Activated T-helper 1 cell treated with anti-CD3 and anti-CD28 coated beads, Interleukin-12 subunit alpha, Interleukin-12 subunit beta, Interleukin-2, Interleukin-4 antibody, amounts not matched to agents 30 ng/mL and 10 ng/mL and 1 ng/mL, durations not matched to agents 14 hours and 24 hours and 36 hours (primary cell): ENCODE data around the gene AJM1. TPM values are rescaled to one million over a fixed set of nuclear protein-coding genes. Genes with fewer than 3 reads are reported as not detected.
A peak's percentile ranks its signal among the peaks of the same experiment; 100 is the strongest.

Experiments used
- DNase-seq: peaks from one replicate; pipeline ENCODE4 v3.0.0; 2021; ENCODE audit warnings: low spot score
- H3K27ac Mint-ChIP-seq: one replicate; pipeline ENCODE4 v1.8.0; 2021; ENCODE audit warnings: mild to moderate bottlenecking, mixed read lengths
- H3K27me3 Mint-ChIP-seq: one replicate; pipeline ENCODE4 v1.8.0; 2022; ENCODE audit warnings: mild to moderate bottlenecking, moderate library complexity, mixed read lengths; ENCODE audit not compliant: insufficient read depth
- H3K36me3 Mint-ChIP-seq: one replicate; pipeline ENCODE4 v1.8.0; 2021; ENCODE audit warnings: low read depth, mixed read lengths
- H3K4me1 Mint-ChIP-seq: one replicate; pipeline ENCODE4 v1.8.0; 2021; ENCODE audit warnings: low read depth, mixed read lengths
- H3K4me3 Mint-ChIP-seq: one replicate; pipeline ENCODE4 v1.8.0; 2021; ENCODE audit warnings: mild to moderate bottlenecking, moderate library complexity, mixed read lengths
- H3K9me3 Mint-ChIP-seq: one replicate; pipeline ENCODE4 v1.8.0; 2021; ENCODE audit warnings: mixed read lengths
- intact Hi-C: fragments of 100-400 bp; cut with micrococcal nuclease; formaldehyde crosslinking; loops from one replicate; pipeline ENCODE4 v1.15.1; 2024
- total RNA-seq: library from RNA; stranded (reverse); gene quantifications from 2 replicates; pipeline ENCODE4 v1.2.3, GENCODE V29; 2022

Gene AJM1
- total RNA-seq, 1 donor from 2014 or later = 5.8 TPM

GRCh38 chr9:136847088-136847825 is 5.0 kb downstream of the AJM1 start:
- H3K27ac Mint-ChIP-seq = peak overlapping the region; percentile 90
- peaks cover 6% of the 10 kb centered on the region for H3K36me3 Mint-ChIP-seq
- peak overlapping the region; percentile 94 for H3K4me3 Mint-ChIP-seq
- H3K9me3 Mint-ChIP-seq = no peaks in the 10 kb centered on the region
- no peaks in the 10 kb centered on the region for H3K4me1 Mint-ChIP-seq
- intact Hi-C loops = loop anchor here (1.0 to 5.0 kb wide), 3 partner anchors 56 to 200 kb away; partner anchors contain the start of genes NPDC1 and TMEM141
- peaks cover 6% of the 10 kb centered on the region for H3K27me3 Mint-ChIP-seq
- DNase-seq = no peak

DNA sequence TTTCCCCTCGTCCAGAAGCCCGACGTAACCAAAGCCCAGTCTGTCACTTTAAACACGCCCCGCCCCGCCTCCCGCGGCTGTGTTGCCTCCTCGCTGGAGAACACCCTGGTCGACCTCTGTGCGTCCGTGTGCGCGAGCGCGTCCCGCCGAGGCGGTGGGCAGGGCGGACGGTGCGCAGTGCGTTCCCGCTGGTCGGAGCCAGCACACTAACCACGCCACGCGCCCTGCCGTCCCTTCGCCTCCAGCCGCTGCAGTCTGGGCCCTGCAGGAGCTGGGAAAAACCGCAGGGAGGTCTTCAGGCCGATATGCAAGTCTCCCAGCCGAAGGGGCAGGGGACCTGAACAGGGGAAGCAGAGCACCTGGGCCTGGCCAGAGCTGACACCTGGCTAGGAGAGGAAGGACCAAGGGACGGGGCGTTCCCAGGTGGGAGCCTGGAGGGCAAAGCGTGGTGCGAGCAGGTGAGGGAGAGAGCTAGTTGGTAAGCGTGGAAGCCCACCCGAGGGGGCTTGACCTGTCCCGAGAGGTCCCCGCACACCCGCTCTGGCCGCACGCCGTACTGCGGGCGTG is 5.6 kb downstream of the AJM1 start:
- intact Hi-C loops = loop anchor here (1.0 to 5.0 kb wide), 5 partner anchors 57 to 375 kb away; partner anchors contain the start of genes NPDC1, RNF208, SEC16A and TMEM141
- Mint-ChIP-seq H3K4me1 (no peaks in the 10 kb centered on the region), H3K36me3 (peaks cover 7% of the 10 kb centered on the region), H3K27ac (peak overlapping the region; percentile 90), H3K9me3 (no peaks in the 10 kb centered on the region), H3K27me3 (peaks cover 6% of the 10 kb centered on the region), H3K4me3 (peak overlapping the region; percentile 94)
- peak; percentile 81 for DNase-seq

- peaks cover 6% of the 10 kb centered on the region for H3K27me3 Mint-ChIP-seq
- DNase-seq = peak; percentile 29
- H3K4me1 Mint-ChIP-seq = no peaks in the 10 kb centered on the region
- H3K9me3 Mint-ChIP-seq = no peaks in the 10 kb centered on the region
- peaks cover 7% of the 10 kb centered on the region for H3K36me3 Mint-ChIP-seq
- H3K4me3 Mint-ChIP-seq = peak overlapping the region; percentile 94
- peak overlapping the region; percentile 88 for H3K27ac Mint-ChIP-seq
- intact Hi-C loops = loop anchor here (1.0 to 5.0 kb wide), 10 partner anchors 18 to 374 kb away; partner anchors contain the start of genes EDF1, NPDC1, RABL6 and RNF208
These were observed 6.2 kb downstream of the AJM1 start for GRCh38 chr9:136848393-136849037.

- Mint-ChIP-seq H3K27me3 (peaks cover 6% of the 10 kb centered on the region), H3K9me3 (no peaks in the 10 kb centered on the region), H3K4me1 (no peaks in the 10 kb centered on the region), H3K4me3 (peak within 1 kb of the TSS; percentile 94), H3K27ac (peak within 1 kb of the TSS; percentile 89), H3K36me3 (peaks cover 7% of the 10 kb centered on the region)
- intact Hi-C loops = loop anchor here (1.0 to 5.0 kb wide), 10 partner anchors 17 to 374 kb away; partner anchors contain the start of genes EDF1, NPDC1, RABL6 and RNF208
- peak; percentile 97 for DNase-seq
These were observed 7.0 kb downstream of the AJM1 start, which contains the start of gene PHPT1 for GRCh38 chr9:136849038-136849959. Gene PHPT1, plus strand, starts transcription at chr9:136849409. Its CDS starts 22 bp downstream, at chr9:136849431.

DNA sequence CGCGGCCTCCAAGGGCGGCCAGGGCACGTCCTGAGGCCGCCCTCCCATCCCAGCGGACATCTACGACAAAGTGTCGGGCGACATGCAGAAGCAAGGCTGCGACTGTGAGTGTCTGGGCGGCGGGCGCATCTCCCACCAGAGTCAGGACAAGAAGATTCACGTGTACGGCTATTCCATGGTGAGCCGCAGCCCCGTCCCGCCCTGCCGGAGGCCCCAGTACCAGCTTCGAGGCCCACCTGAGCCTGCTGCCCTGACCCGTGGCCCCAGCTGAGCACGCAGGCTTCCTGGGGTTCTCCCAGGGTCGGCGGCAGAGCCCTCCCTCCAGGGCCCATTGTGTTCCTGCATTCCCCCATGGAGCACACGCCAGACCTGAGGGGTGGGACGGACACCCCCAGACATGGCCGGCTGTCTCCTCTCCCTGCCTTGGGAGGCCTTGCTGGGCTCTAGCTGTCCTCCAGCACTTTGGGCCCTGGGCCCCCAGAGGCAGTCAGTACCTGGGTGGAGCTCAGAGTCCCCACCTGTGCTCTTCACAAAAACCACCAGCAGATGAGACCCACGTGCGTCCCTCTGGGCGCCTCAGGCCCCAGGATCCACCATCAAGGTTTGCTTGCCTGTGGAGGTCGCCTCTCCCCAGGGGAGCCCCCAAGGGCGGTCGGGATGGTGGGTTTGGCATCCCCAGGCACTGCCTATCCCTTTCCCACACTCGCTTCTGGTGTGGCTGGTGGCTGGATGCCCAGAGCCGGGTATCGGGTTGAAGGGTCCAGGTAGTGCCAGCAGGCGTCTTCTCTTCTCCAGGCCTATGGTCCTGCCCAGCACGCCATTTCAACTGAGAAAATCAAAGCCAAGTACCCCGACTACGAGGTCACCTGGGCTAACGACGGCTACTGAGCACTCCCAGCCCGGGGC is 7.9 kb downstream of the AJM1 start:
- Mint-ChIP-seq H3K27ac (peak overlapping the region; percentile 86), H3K4me1 (no peaks in the 10 kb centered on the region), H3K36me3 (peaks cover 7% of the 10 kb centered on the region), H3K9me3 (no peaks in the 10 kb centered on the region), H3K27me3 (peaks cover 6% of the 10 kb centered on the region), H3K4me3 (peak overlapping the region; percentile 94)
- intact Hi-C loops = loop anchor here (1.0 to 5.0 kb wide), 10 partner anchors 16 to 373 kb away; partner anchors contain the start of genes EDF1, NPDC1, RABL6 and RNF208
- no peak for DNase-seq

DNA sequence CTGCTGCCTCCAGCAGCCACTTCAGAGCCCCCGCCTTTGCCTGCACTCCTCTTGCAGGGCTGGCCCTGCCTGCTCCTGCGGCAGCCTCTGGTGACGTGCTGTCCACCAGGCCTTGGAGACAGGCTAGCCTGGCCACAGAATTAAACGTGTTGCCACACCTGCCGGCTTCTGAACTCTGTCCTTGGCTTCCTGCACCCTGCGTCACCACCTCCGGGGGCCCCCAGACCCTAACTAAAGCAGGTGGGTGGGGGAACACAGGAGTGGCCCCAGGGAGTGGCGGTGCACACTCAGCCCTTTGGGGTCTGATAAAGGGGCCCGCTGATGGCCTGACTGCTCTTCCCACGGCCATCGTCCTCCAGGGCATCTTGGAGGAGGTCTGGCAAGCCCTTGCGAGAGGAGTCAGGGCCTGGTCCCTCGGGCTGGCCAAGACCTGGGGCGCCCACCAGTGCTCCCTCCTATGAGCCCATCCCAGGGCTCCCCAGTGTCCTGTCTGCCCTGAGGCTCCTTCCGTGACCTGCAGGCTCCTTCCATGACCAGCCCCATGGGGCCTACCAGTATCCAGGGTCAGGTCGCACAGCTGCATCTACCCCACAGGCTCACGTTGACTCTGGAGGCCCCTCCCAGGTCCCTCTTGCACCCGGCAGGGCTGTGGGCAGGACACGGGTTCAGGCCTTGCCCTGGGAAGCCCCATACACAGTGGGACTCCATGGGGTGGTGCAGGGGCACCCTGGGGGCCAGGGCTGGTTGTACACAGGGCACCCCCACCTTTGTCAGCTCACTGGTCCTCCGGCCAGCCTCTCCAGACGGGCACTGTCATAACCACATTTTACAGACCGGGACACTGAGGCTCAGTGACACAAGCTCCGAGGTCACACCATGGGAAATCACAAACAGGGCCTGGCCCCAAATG is 8.8 kb downstream of the AJM1 start:
- Mint-ChIP-seq H3K27ac (no peak overlapping the region), H3K27me3 (peaks cover 6% of the 10 kb centered on the region), H3K9me3 (no peaks in the 10 kb centered on the region), H3K36me3 (peaks cover 7% of the 10 kb centered on the region), H3K4me3 (peak overlapping the region; percentile 65), H3K4me1 (no peaks in the 10 kb centered on the region)
- intact Hi-C loops = no loop called here
- no peak for DNase-seq

- no peaks in the 10 kb centered on the region for H3K4me1 Mint-ChIP-seq
- H3K27me3 Mint-ChIP-seq = peaks cover 6% of the 10 kb centered on the region
- H3K36me3 Mint-ChIP-seq = peaks cover 5% of the 10 kb centered on the region
- H3K9me3 Mint-ChIP-seq = no peaks in the 10 kb centered on the region
- H3K4me3 Mint-ChIP-seq = peak within 1 kb of the TSS; percentile 65
- no peak for DNase-seq
- no peak within 1 kb of the TSS for H3K27ac Mint-ChIP-seq
- intact Hi-C loops = no loop called here
These were observed 9.8 kb downstream of the AJM1 start, which contains the start of gene MAMDC4 for GRCh38 chr9:136851941-136852663. Gene MAMDC4, plus strand, starts transcription at chr9:136852346. Its CDS starts 71 bp downstream, at chr9:136852417.

- DNase-seq = no peak
- peaks cover 4% of the 10 kb centered on the region for H3K36me3 Mint-ChIP-seq
- H3K27me3 Mint-ChIP-seq = no peaks in the 10 kb centered on the region
- no peak overlapping the region for H3K4me3 Mint-ChIP-seq
- intact Hi-C loops = no loop called here
- no peak overlapping the region for H3K27ac Mint-ChIP-seq
- no peaks in the 10 kb centered on the region for H3K9me3 Mint-ChIP-seq
- no peaks in the 10 kb centered on the region for H3K4me1 Mint-ChIP-seq
These were observed 10.7 kb downstream of the AJM1 start for GRCh38 chr9:136852664-136853595.

GRCh38 chr9:136853596-136854112 is 11.4 kb downstream of the AJM1 start:
- H3K27me3 Mint-ChIP-seq = no peaks in the 10 kb centered on the region
- no peak overlapping the region for H3K27ac Mint-ChIP-seq
- DNase-seq = no peak
- no peaks in the 10 kb centered on the region for H3K4me1 Mint-ChIP-seq
- intact Hi-C loops = no loop called here
- no peak overlapping the region for H3K4me3 Mint-ChIP-seq
- no peaks in the 10 kb centered on the region for H3K9me3 Mint-ChIP-seq
- H3K36me3 Mint-ChIP-seq = peaks cover 4% of the 10 kb centered on the region
